ENCODE data around the gene VAT1L. TPM values are rescaled to one million over a fixed set of nuclear protein-coding genes. Genes with fewer than 3 reads are reported as not detected.

VAT1L gene
- total RNA-seq, 1 experiment from 2014 or later = 19.1 TPM

DNA sequence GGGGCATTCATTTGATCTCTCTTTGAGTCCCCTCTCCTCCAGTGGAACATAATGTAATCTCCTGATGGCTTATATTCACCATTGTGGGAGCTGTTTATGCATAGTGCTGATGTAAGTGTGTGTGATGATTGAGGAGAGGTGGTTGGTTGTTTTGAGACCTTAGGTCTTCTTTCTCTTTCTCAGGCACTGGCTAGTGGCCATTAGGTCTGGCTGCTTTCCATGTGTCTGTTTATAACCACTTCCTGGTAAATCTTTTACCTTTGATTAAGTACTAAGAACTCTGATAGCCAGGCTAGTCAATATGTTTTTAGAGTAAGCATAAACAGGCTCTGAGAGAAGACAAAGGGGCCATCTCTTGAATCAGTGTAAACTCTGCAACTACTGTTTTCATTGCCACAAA lies 27.9 kb downstream of the VAT1L start:
- Mint-ChIP-seq H3K36me3 (peaks cover 7% of the 10 kb centered on the region; the same call in 1 of the 2 replicates), H3K4me1 (peaks cover 4% of the 10 kb centered on the region; the same call in 1 of the 2 replicates), H3K9me3 (no peaks in the 10 kb centered on the region), H3K27ac (0 out of 2 replicates have a peak overlapping the region, but pooled peaks have one; percentile 57), H3K27me3 (ENCODE audit: low read depth) (no peaks in the 10 kb centered on the region), H3K4me3 (no peak overlapping the region)
- DNase-seq (ENCODE audit: low spot score) (no peak), ATAC-seq (no peak)
- ChIA-PET POLR2A (no interaction called here), CTCF (no interaction called here)
- TF ChIP-seq ZNF416 (CRISPR knock-in tag; IDR thresholded peaks at IDR 0.05) = no peak

DNA sequence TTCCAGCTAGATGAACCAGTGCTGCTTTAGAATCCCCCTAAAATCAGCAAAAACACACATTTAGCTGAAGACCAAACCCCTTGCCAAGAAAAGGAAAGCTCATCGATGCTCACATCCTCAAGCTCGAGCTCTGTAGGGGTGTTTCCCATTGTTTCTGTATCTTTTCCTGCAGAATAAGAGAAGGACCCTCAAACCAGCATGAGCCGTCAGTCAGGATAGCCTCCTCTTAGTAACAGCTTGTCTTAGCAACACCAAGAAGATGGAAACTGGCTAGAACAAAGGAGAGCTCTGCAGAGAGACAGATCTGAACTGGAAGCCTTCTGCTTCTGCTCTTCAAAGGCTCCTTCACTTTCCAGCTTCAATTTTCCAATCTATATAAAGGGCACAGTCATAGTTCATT lies 32.0 kb downstream of the VAT1L start:
- no peak for DNase-seq (ENCODE audit: low spot score)
- POLR2A ChIA-PET = no interaction called here
- CTCF ChIA-PET = no interaction called here
- H3K36me3 Mint-ChIP-seq = peaks cover 16% of the 10 kb centered on the region
- ATAC-seq = no peak
- TF ChIP-seq, protein P1, sequence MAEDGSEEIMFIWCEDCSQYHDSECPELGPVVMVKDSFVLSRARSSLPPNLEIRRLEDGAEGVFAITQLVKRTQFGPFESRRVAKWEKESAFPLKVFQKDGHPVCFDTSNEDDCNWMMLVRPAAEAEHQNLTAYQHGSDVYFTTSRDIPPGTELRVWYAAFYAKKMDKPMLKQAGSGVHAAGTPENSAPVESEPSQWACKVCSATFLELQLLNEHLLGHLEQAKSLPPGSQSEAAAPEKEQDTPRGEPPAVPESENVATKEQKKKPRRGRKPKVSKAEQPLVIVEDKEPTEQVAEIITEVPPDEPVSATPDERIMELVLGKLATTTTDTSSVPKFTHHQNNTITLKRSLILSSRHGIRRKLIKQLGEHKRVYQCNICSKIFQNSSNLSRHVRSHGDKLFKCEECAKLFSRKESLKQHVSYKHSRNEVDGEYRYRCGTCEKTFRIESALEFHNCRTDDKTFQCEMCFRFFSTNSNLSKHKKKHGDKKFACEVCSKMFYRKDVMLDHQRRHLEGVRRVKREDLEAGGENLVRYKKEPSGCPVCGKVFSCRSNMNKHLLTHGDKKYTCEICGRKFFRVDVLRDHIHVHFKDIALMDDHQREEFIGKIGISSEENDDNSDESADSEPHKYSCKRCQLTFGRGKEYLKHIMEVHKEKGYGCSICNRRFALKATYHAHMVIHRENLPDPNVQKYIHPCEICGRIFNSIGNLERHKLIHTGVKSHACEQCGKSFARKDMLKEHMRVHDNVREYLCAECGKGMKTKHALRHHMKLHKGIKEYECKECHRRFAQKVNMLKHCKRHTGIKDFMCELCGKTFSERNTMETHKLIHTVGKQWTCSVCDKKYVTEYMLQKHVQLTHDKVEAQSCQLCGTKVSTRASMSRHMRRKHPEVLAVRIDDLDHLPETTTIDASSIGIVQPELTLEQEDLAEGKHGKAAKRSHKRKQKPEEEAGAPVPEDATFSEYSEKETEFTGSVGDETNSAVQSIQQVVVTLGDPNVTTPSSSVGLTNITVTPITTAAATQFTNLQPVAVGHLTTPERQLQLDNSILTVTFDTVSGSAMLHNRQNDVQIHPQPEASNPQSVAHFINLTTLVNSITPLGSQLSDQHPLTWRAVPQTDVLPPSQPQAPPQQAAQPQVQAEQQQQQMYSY (CRISPR knock-in tag; IDR thresholded peaks at IDR 0.05) = no peak
- TF ChIP-seq ELF4 (CRISPR knock-in tag; IDR thresholded peaks at IDR 0.05; ENCODE audit: low read depth) (no peak), HMGA2 (CRISPR knock-in tag; IDR thresholded peaks at IDR 0.05) (no peak), FOXJ3 (CRISPR knock-in tag; IDR thresholded peaks at IDR 0.05; ENCODE audit: borderline replicate concordance) (no peak), RORB (CRISPR knock-in tag; IDR thresholded peaks at IDR 0.05) (no peak)
- TF ChIP-seq, protein P2, sequence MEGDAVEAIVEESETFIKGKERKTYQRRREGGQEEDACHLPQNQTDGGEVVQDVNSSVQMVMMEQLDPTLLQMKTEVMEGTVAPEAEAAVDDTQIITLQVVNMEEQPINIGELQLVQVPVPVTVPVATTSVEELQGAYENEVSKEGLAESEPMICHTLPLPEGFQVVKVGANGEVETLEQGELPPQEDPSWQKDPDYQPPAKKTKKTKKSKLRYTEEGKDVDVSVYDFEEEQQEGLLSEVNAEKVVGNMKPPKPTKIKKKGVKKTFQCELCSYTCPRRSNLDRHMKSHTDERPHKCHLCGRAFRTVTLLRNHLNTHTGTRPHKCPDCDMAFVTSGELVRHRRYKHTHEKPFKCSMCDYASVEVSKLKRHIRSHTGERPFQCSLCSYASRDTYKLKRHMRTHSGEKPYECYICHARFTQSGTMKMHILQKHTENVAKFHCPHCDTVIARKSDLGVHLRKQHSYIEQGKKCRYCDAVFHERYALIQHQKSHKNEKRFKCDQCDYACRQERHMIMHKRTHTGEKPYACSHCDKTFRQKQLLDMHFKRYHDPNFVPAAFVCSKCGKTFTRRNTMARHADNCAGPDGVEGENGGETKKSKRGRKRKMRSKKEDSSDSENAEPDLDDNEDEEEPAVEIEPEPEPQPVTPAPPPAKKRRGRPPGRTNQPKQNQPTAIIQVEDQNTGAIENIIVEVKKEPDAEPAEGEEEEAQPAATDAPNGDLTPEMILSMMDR (IDR thresholded peaks at IDR 0.05) = no peak
- H3K27ac Mint-ChIP-seq = no peak overlapping the region
- no peaks in the 10 kb centered on the region for H3K9me3 Mint-ChIP-seq
- H3K4me1 Mint-ChIP-seq = peaks cover 18% of the 10 kb centered on the region
- H3K4me3 Mint-ChIP-seq = no peak overlapping the region
- H3K27me3 Mint-ChIP-seq (ENCODE audit: low read depth) = no peaks in the 10 kb centered on the region

DNA sequence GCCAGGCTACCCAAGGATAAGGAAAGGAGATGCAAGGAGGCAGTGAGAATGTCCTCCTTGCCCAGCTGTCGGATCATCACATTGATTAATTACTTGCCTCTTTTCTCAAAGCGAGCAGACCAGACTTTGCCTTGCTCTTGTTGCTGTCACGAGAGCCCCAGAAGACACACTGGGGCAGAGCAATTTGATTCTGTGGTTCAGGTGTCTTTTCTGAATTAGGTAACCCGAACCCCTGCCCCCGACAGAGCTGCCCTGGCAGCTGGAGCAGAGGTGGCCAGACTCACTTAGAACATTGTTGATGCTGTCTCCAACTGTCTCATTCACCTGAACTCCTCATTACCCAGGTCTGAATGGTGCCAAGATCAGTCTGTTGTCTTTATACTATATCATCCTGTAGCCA lies 34.3 kb downstream of the VAT1L start:
- H3K27ac Mint-ChIP-seq = no peak overlapping the region; the same call in 1 of the 2 replicates
- ATAC-seq (peak; percentile 28; the same call in 1 of the 2 replicates), DNase-seq (ENCODE audit: low spot score) (no peak)
- H3K4me3 Mint-ChIP-seq = no peak overlapping the region
- H3K9me3 Mint-ChIP-seq = no peaks in the 10 kb centered on the region
- H3K27me3 Mint-ChIP-seq (ENCODE audit: low read depth) = no peaks in the 10 kb centered on the region
- H3K36me3 Mint-ChIP-seq = peaks cover 24% of the 10 kb centered on the region
- ChIA-PET CTCF (interaction anchor here (1.0 to 1.1 kb wide), 2 partner anchors 38 to 187 kb away, joined by 3 read pairs; no protein-coding TSS in a partner anchor), POLR2A (no interaction called here)
- peaks cover 14% of the 10 kb centered on the region for H3K4me1 Mint-ChIP-seq
- TF ChIP-seq NFE2L1 (CRISPR knock-in tag; IDR thresholded peaks at IDR 0.05) = no peak
- TF ChIP-seq KAT7 (CRISPR knock-in tag; IDR thresholded peaks at IDR 0.05; ENCODE audit: borderline replicate concordance) = no peak
- TF ChIP-seq, protein P1 (CRISPR knock-in tag; IDR thresholded peaks at IDR 0.05) = no peak
- TF ChIP-seq, protein P3, sequence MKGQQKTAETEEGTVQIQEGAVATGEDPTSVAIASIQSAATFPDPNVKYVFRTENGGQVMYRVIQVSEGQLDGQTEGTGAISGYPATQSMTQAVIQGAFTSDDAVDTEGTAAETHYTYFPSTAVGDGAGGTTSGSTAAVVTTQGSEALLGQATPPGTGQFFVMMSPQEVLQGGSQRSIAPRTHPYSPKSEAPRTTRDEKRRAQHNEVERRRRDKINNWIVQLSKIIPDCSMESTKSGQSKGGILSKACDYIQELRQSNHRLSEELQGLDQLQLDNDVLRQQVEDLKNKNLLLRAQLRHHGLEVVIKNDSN (CRISPR knock-in tag; IDR thresholded peaks at IDR 0.05) = no peak
- no peak for TF ChIP-seq NR2C2 (CRISPR knock-in tag; IDR thresholded peaks at IDR 0.05)
- TF ChIP-seq, protein P4, sequence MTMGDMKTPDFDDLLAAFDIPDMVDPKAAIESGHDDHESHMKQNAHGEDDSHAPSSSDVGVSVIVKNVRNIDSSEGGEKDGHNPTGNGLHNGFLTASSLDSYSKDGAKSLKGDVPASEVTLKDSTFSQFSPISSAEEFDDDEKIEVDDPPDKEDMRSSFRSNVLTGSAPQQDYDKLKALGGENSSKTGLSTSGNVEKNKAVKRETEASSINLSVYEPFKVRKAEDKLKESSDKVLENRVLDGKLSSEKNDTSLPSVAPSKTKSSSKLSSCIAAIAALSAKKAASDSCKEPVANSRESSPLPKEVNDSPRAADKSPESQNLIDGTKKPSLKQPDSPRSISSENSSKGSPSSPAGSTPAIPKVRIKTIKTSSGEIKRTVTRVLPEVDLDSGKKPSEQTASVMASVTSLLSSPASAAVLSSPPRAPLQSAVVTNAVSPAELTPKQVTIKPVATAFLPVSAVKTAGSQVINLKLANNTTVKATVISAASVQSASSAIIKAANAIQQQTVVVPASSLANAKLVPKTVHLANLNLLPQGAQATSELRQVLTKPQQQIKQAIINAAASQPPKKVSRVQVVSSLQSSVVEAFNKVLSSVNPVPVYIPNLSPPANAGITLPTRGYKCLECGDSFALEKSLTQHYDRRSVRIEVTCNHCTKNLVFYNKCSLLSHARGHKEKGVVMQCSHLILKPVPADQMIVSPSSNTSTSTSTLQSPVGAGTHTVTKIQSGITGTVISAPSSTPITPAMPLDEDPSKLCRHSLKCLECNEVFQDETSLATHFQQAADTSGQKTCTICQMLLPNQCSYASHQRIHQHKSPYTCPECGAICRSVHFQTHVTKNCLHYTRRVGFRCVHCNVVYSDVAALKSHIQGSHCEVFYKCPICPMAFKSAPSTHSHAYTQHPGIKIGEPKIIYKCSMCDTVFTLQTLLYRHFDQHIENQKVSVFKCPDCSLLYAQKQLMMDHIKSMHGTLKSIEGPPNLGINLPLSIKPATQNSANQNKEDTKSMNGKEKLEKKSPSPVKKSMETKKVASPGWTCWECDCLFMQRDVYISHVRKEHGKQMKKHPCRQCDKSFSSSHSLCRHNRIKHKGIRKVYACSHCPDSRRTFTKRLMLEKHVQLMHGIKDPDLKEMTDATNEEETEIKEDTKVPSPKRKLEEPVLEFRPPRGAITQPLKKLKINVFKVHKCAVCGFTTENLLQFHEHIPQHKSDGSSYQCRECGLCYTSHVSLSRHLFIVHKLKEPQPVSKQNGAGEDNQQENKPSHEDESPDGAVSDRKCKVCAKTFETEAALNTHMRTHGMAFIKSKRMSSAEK (CRISPR knock-in tag; IDR thresholded peaks at IDR 0.05; ENCODE audit: borderline replicate concordance) = no peak
- no peak for TF ChIP-seq CBFB (CRISPR knock-in tag; IDR thresholded peaks at IDR 0.05; ENCODE audit: low read depth)
- no peak for TF ChIP-seq SMAD3 (CRISPR knock-in tag; IDR thresholded peaks at IDR 0.05; ENCODE audit: borderline replicate concordance)
- TF ChIP-seq, protein P5, sequence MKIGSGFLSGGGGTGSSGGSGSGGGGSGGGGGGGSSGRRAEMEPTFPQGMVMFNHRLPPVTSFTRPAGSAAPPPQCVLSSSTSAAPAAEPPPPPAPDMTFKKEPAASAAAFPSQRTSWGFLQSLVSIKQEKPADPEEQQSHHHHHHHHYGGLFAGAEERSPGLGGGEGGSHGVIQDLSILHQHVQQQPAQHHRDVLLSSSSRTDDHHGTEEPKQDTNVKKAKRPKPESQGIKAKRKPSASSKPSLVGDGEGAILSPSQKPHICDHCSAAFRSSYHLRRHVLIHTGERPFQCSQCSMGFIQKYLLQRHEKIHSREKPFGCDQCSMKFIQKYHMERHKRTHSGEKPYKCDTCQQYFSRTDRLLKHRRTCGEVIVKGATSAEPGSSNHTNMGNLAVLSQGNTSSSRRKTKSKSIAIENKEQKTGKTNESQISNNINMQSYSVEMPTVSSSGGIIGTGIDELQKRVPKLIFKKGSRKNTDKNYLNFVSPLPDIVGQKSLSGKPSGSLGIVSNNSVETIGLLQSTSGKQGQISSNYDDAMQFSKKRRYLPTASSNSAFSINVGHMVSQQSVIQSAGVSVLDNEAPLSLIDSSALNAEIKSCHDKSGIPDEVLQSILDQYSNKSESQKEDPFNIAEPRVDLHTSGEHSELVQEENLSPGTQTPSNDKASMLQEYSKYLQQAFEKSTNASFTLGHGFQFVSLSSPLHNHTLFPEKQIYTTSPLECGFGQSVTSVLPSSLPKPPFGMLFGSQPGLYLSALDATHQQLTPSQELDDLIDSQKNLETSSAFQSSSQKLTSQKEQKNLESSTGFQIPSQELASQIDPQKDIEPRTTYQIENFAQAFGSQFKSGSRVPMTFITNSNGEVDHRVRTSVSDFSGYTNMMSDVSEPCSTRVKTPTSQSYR (CRISPR knock-in tag; IDR thresholded peaks at IDR 0.05) = no peak
